CD4-positive, alpha-beta T cell treated with Interferon gamma for 1 hour (primary cell): ENCODE results near the gene MRPL55.
"Not testable (repeated sequence)": the region's sequence is repeated elsewhere in the genome, so short reads cannot be mapped to it uniquely, and the experiment has no call there.

ENCODE experiments used
- DNase-seq: peaks from one replicate; pipeline ENCODE4 v3.0.0-alpha.2; 2020

Gene MRPL55

DNA sequence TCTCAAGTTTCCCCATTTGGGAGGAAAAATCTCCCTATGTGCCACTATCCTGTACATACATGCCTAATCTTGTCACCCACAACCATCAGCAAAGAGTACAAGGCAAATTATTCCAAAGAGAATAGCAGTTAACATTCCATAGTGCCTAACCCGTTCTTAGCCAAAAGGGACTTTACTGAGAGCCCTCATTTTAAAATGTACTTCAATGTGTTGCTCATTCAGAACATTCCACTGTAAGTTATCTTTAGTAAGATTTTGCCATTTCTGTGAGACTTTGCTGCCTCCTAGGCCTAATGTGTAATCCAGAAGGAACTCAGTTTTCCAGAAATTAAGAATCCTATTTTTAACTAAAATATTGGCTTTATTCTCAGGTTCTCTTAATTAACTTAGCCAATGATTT is 11.3 kb upstream of the MRPL55 start:
- no peak for DNase-seq

DNA sequence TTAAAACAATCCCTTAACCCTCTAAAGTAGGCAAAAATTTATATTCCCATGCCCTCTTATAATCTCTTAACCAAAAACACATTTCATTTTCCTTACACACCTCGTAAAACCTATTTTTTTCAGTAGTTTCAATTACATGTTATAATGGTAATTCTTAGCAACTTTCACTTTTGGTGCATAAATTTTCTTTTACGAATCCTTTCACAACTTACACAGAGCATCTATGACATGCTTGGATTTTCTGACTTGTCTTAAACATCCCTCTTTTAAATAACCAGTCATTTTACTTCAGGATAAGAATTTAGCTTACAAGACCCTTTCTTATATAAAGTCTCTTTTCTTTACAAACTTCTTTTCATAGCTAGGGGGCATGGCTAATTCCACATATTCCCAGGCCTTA is 8.9 kb upstream of the MRPL55 start:
- no peak for DNase-seq

DNA sequence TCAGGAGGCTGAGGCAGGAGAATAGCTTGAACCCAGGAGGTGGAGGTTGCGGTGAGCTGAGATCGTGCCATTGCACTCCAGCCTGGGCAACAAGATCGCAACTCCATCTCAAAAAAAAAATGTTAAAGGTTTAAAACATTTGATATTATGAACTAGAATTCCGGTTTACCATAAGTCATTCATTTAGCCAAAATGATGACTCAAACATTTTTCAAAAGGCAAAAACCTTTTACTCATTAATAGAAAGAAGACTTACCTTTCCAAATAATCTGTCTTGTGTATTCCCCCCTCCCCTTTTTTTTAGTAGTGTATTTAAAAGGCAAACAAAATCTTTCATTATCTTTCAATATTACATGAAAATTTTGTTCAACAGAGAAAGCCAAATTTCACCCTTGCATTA is 8.2 kb upstream of the MRPL55 start:
- no peak for DNase-seq

DNA sequence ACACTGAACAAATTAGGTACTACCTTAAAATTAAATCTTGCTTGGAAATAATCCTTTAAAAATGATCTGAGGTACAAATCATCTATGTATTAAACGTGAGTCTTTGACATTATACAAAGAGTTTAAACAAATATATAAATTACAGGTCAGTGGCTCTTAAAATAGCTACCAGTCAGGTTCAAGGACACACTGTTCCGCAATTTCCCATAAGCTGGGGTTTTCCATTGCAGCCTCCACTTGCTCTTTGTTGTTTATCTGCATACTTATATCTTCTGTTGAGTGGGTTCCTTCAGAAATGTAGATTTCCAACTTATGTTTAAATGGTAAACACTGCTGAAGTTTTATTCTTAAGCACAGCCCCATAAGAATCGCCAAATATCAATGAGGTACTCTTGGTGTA is 5.7 kb upstream of the MRPL55 start:
- no peak for DNase-seq

DNA sequence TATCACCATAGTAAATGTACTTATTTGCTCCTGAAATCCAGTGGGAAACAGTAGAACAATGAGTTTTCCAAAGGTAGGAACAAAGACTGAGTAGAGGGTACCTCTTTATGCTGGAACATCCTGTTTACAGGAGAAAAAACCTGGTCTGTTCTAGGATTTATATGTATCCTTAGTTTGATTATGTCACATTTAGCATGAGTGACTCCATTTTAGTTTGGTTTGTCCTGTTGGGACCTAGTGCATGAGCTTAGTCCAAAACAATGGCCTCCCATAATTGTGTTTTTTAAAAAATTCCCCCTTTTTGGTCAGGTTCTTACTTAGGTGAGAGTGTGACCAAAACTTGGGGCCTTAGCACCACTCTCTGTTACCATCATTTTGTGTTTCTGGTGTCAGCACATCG is 3.5 kb upstream of the MRPL55 start:
- DNase-seq, result no peak

DNA sequence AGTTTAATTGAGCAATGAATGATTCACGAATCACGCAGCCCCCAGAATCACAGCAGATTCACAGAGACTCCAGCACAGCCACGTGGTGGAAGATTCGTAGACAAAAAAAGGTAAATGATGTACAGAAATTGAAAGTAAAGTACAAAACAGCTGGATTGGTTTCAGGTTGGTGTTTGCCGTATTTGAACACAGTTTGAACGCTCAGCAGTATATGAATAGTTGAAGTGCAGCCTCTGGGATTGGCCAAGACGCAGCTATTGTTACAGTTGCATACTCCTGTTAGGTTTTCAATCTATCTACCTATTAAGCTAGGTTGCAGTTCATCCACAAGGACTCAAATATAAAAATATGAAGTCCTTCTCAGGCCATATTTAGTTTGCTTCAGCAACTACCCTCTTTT is 3.1 kb upstream of the MRPL55 start:
- no peak for DNase-seq

DNA sequence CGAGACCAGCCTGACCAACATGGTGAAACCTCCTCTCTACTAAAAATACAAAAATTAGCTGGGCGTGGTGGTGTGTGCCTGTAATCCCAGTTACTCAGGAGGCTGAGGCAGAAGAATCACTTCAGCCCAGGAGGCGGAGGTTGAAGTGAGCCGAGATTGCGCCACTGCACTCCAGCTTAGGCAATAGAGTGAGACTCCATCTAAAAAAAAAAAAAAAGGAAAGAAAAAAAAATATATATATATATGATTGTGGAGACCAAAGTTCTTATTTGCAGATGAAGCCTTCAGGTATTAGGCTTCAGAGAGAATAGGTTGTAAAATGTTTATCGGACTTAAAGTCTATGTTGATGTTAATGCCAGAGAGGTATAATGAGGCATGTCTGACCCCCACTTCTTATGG is 2.2 kb upstream of the MRPL55 start:
- not testable (repeated sequence) for DNase-seq

DNA sequence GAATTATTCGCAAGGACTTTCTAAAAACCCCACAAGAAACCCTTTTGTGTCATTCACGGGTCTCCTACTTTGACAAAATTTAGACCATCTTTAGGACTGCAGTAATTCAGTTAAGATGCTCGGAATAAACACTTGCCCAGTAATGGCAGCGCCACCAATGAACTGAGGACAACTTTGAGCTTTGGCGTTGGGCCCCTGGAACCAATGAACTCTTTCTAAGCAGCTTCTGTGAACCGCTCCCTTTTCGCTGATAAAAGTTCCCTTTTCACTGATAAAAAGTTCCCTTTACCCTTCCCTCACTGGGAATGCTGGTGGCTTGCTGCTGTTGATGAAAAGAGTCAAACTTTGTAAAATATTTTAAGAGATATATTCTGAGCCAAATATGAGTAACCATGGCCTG is 1.5 kb upstream of the MRPL55 start:
- DNase-seq, result no peak

DNA sequence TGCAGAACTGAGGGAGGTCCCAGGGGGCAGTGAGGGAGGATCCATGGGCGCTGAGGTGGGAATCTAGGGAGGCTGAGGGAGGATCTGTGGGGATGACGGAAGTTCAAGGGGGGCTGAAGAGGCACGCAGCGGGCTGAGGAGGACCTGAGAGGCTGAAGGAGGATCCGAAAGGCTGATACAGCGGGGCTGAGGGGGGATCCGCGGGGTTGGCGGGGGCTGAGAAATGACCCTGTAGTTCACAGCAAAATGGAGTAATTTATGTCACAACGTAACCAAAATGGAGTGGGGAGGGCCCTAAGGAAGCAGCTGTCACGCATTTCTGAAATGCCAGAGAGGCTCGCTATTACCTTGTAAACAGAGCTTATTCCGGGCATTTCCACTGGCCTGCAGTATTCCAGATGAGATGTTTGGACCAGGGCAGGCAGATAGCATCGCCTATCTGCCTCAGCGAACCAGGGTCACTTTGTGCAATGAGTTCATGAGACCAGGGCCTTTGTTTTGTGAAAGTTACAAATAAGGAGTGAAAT is 926 bp upstream of the MRPL55 start:
- DNase-seq, result no peak

DNA sequence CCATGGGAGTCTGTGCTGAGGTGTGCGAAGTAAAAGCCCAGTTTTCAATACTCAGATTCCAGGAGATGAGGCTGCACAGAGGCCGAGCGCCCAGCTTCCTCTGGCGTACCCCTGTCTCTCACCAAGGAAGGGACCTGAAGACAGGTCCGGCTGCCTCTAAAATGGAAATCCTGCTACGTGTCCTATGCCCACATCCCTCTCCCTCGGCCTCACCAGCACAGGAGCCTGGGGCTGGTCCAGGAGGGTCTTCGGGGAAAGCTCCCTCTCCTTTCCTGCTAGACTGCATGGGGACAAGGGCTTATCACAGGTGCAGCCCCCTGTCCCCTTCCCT is 392 bp downstream of the MRPL55 start:
- DNase-seq, result no peak

DNA sequence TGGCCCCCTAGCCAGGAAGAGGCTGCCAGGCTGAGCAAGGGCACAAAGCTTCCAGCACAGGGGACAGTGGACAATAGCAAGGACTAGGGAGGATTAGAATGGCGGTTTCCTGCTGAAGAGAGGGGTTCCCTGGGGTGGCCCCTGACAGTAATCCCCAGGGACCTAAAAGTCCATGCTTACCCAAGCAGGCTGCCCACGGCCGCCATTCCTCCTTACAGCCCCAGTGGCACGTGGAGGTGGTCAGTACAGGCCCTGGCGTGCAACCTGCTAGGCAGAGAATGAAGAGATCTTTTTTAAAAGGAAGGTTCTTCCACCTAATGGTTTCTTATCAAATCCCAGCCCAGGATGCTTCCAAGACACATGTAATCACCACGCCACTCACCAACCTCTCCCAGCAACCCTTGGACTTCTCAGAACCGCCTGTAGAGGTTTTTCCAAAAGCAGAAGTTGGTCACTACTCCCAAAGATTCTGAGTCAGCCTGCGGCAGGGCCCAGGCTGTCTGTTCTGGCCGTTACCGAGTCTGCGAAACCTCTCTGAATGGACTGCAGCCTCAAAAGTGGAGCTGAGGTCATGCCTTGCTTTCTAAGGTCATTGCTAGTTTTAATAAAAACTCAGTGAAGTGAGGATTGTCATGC is 926 bp downstream of the MRPL55 start:
- no peak for DNase-seq

DNA sequence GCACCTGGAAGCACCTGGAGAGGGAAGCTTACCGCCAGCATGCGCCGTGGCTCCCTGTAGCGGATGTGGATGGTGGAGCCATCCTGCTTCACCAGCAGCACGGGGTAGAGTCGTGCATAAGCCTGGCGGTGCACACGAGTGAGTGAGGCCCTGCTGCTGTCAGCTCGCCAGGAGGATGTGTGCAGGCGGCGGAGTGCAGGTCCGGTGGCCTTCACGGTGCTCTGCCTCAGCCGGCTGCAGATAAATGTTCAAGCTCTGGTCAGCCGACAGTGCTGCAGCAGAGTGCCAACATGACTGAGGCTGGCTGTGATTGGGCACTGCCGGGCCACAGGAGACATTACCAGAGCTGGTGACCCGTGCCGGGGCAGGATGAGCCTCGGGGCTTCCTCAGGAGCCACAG is 1.5 kb downstream of the MRPL55 start:
- DNase-seq, result no peak

DNA sequence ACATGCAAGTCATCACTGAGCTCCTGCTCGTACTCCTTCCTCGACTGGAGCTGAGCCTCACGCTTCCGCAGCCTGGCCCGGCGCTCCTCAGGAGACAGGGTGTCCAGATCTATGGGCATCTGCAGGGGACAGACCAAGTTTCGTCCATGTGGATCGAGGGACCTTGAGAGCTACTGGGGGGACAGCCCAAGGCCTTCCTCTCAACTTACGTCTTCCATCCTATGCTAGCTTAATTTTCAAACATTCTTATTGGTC is 2.4 kb downstream of the MRPL55 start:
- no peak for DNase-seq

DNA sequence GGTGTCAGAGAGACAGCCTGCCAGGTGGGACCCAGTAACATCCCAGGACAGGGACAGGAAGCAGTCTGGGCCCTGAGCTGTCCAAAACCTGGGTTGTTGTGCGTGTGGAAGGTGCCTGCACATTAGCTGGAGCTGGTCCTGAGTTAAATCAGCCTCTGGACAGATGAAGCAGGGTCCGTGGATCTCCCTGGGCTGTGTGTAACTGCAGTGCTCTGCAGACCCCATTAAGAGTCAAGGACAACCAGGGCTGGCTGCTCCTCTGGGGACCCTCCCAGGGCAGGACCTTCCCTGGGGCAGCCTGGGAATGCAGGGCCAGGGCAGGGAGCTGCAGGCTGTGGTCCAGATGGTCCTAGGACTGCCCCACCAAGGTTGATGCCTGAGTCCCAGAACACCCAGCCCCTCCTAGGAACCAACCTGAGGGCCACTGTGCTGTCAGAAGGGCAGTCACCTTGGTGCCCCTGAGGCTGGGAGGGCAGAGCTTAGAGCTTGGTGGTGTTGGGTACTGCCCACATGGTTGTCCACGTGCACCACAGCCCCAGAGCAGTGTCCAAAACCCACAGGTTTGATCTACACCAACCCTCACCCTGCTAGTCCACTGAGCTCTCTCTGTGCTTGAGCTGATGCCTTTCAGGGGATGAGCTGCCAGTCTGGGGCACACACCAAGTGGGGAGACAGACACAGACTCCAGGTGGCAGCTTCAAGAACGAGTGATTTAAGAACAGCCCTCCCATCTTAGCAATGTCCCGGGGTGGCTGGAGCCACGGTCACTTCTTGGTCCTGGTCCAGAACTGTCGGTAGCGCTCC is 2.9 kb downstream of the MRPL55 start:
- no peak for DNase-seq

DNA sequence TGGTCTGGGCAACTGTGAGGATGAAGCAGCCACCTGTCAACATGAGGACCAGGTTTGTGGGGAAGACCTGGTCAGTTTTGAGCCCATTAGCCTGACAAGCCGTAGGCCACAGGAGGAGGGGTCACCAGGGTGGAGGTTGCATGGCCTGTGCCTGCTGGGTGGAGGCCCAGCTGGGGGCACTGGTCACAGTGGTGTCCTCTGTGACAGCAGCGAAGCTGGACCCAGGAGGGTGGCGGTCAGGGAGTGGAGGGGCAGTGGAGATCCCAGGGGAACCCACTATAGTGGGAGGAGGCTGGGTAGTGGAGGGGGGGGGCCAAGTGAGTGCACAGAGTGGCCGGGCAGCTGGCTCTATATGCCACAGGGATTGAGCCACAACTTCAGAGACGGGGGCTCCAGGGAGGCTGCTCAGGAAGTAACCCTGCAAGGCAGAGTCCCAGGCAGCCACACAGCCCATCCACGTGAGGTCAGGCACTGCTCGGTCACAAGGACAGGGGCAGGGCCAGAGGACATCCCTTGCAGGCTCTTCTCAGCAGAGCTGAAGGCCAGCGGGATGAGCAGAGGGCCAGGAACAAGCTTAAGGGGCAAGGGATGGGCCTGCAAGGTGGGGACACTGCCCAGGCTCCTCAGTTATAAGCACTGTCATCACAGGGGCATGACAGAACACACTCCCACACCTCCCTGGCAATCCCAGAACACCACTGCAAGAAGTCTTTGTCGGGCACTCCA is 3.7 kb downstream of the MRPL55 start:
- no peak for DNase-seq

DNA sequence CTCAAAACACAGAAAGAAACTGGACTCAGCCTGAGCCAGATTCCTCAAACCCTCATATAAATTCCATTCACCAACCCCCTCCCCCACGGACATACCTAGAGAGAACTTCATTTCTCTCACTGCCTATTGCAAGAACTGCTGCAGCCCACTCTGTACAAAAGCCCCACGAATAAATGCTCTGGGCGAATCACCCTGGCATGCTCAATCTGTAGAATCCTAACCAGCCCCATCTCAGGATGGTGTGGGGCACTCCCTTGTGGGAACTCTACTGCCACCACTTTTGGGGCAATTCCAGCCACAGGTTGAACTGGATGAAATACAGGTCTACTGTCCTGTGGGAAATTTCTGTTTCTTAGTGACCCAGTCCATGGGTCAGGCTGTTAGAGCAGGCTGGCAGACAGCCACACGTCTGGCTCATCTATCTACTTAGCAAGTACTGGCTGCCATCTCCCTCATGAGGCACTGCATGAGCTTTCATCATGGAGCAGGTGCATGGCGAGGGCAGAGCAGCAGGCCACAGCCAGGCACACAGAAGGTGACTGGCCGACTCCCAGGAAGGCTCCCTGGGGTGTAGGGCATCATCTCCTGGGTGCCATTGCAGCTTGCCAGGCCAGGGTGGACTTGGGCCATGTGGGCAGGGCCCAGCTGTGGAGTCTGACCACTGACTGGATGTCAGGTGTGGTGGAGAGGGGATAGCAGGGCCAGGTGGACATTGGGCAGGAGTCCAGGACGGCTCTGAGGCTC is 4.4 kb downstream of the MRPL55 start:
- DNase-seq, result no peak

DNA sequence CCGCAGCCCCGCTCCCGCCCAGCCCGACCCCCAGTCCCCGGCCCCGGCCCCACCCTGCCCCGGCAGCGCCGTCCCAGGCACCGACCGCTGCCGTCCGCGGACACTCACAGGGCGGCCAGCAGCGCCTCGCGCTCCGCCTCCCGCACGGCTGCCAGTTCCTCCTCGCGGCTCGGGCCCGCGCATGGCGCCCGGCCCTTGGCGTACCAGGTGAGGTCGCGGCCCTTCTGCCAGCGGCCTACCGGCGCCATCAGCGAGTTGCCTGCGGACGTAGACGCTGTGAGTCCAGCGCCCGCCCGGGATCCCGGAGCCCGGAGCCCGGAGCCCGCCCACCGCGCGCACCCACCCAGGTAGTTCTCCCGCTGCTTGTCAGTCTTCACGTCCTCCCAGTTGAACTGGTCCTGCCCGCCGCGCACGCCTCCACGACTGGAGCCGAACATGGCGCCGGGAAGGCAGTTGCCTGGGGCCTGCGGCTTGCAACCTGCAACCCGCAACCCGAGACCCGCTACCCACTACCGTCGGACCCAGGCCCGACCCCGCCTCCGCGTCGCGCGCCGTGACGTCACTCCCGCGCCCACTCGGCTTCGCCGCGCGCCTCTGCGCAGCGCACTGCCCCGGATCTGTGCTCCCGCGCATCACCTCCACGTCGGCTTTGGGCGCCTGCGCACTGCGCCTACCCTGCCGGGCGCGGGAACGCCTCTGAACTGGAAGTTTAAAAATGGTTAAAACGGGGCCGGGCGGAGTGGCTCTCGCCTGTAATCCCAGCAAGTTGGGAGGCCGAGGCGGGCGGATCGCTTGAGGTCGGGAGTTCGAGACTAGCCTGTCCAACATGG is 6.1 kb downstream of the MRPL55 start, which contains the start of gene C1orf35:
C1orf35 (minus strand) TSS at position 535 of the 830 bp plus-strand sequence; CDS start at position 437, 98 bp downstream.
- peak; percentile 92 for DNase-seq

DNA sequence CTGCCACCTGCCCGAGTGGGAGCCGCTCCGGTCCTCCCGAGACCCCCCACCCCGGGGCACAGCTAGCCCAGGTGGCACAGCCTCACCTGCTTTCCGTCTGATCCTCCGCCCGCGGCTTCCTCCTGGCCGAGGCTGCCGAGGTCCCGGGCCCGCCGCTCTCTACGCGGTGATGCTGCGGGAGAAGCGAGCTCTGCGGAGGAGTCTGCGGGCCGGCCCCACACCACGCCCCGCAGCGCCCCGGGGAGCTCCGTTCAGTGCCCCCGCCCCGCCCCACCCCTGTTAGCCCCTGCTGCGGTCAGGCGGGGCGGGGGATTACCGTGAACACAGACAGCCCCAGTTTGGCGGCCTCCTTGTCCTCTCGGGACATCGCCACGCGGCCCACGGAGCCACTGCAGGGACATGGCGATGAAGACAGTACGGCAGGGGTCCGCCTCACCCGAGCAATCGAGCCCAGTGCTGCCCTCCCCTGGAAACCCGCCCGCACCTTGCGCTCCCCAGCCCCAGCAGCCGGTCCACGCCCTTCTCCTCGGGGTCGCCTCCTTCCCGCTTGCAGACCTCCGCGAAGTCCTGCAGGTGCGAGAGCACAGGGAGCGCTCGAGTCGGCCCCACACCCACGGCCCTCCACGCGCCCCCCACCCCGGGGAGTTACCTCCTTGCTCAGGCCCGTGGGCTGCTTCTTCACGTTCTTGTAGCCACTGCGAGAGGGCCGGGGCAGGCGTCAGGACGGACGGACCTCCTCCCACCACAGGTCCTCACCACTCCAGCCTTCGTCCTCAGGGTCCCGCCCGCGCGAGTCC is 6.9 kb downstream of the MRPL55 start:
- DNase-seq, result peak; percentile 64

DNA sequence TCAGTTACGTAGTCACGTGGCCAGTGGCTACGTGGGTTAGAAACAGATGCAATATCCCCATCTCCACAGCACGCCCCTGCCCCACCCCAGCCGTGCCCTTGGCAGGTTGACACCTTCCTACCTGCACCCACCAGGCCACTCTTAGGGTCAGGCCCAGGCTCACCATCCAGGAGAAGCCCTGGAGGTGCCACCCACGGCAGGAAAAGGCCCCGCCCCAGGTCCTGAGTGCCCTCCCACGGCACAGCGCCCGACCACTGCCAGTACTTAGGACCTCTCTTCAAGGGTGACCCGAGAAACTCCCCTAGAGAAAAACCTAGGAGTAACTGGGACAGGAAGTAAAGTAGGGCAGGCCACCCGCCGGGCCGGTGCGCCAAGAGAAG is 7.5 kb downstream of the MRPL55 start:
- no peak for DNase-seq

DNA sequence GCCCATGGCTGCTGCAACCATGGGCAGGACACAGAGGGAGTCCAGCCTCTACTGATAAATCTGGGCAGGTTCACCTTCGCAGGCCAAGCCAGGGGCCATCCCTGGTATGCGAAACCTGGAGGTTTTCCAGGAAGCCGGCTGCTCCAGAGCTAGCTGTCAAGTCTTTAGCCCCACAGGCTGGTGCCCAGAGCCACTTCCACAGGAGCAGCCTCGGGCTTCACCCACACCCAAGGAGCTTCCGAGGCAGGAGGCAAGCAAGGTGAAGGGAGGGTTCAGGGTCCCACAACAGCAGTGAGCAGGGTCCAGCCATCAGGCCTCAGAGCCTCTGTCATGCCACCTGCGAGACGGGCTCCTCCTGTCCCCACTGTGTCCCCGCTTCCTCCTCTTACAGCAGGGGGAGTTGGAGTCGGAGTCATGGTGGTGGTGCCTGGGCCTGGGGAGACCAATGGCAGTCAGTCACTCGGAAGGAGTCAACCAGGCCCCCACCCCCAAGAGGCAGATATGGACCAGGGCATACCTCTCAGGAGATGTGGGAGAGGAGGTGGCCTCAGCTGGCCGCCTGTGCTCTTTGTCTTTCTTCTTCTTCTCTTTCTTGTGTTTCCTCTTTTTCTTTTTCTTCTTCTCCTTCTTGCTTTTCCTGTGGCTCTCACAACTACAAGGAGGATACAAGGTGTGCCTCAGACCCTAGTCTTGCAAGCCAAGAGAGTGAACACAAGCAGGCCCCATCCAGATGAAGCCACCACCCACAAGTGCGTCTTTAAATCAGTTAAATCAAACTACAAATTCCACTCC is 8.1 kb downstream of the MRPL55 start:
- DNase-seq, result no peak

DNA sequence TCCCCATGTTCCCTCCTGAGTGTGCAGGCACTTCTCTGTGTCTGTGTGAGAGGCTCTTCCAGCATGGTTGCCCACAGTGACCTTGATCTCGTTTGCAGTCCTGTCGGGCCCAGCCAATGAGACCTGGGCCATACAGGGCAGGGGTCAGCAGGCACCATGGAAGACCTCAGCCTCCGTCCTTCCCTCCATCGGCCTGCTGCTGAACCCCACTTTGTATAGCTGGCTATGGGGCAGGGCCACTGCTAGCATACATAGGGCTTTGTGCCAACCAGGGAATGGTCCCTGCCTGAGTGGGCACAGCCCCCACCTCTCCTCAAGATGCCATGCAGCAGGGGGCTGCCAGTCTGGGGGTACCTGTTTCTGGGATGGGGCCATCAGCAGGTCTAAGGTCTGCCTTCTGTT is 9.8 kb downstream of the MRPL55 start:
- no peak for DNase-seq
